Neural cell (in vitro differentiated cells): Measurements from ENCODE around the gene RPL19. TPM values are rescaled to one million over a fixed set of nuclear protein-coding genes. Genes with fewer than 3 reads are reported as not detected.

ENCODE experiments used
- H2AFZ ChIP-seq: fragments of 200-600, 300-800 bp; sonication (generic), shearing (Covaris generic); 2 replicates; pipeline ENCODE4 v1.6.0; 2014; ENCODE audit warnings: low read depth, mild to moderate bottlenecking, antibody characterized with exemption, low read length, moderate library complexity
- H3F3A ChIP-seq: fragments of 200-600 bp; shearing (Covaris generic); 2 replicates; pipeline ENCODE4 v1.6.1; 2016; ENCODE audit warnings: mild to moderate bottlenecking, moderate library complexity, mixed read lengths, antibody characterized with exemption, low read length; ENCODE audit not compliant: insufficient read depth, poor library complexity, severe bottlenecking
- H3K27ac ChIP-seq: fragments of 200-600, 300-800 bp; sonication (generic), shearing (Covaris generic); 2 replicates; pipeline ENCODE4 v1.5.1; 2014; ENCODE audit warnings: mild to moderate bottlenecking, low read length, moderate library complexity
- H3K27me3 ChIP-seq: fragments of 300-800, 200-600 bp; sonication (generic), shearing (Covaris generic); 2 replicates; pipeline ENCODE4 v1.6.0; 2014; ENCODE audit warnings: mild to moderate bottlenecking, low read depth, low read length, moderate library complexity; ENCODE audit not compliant: insufficient read depth
- H3K36me3 ChIP-seq: fragments of 300-800, 200-600 bp; sonication (generic), shearing (Covaris generic); 2 replicates; pipeline ENCODE4 v1.5.1; 2014; ENCODE audit warnings: mild to moderate bottlenecking, antibody characterized with exemption, low read length, moderate library complexity; ENCODE audit not compliant: insufficient read depth
- H3K4me2 ChIP-seq: fragments of 300-800, 200-600 bp; sonication (generic), shearing (Covaris generic); 2 replicates; pipeline ENCODE4 v1.6.0; 2014; ENCODE audit warnings: mild to moderate bottlenecking, low read length
- H3K4me3 ChIP-seq: fragments of 300-800, 200-600 bp; sonication (generic), shearing (Covaris generic); 2 replicates; pipeline ENCODE4 v1.5.1; 2014; ENCODE audit warnings: mild to moderate bottlenecking, low read length, moderate library complexity
- H3K79me2 ChIP-seq: fragments of 200-600 bp; shearing (Covaris generic); replicated peaks from 2 replicates; pipeline ENCODE4 v1.6.0; 2014; ENCODE audit warnings: mild to moderate bottlenecking, low read length, moderate library complexity; ENCODE audit not compliant: insufficient read depth
- H3K9ac ChIP-seq: fragments of 300-800, 200-600 bp; sonication (generic), shearing (Covaris generic); 2 replicates; pipeline ENCODE4 v1.6.1; 2016; ENCODE audit warnings: mild to moderate bottlenecking, low read length, mixed read lengths
- H3K9me2 ChIP-seq: fragments of 200-600 bp; shearing (Covaris generic); 2 replicates; pipeline ENCODE4 v1.6.1; 2016; ENCODE audit warnings: mild to moderate bottlenecking, low read length, mixed read lengths; ENCODE audit not compliant: insufficient read depth
- H3K9me3 ChIP-seq: fragments of 200-600, 300-800 bp; sonication (generic), shearing (Covaris generic); 2 replicates; pipeline ENCODE4 v1.6.1; 2016; ENCODE audit warnings: mild to moderate bottlenecking, mixed run types, low read length, moderate library complexity, mixed read lengths
- H4K20me1 ChIP-seq: fragments of 200-600 bp; shearing (Covaris generic); 2 replicates; pipeline ENCODE4 v1.6.1; 2016; ENCODE audit warnings: mild to moderate bottlenecking, mixed run types; ENCODE audit not compliant: insufficient read depth
- EP300 ChIP-seq: fragments of 450-650 bp; conservative IDR thresholded peaks from 2 replicates; pipeline ENCODE4 v1.6.1; 2014; ENCODE audit warnings: antibody characterized with exemption, mild to moderate bottlenecking, moderate library complexity; ENCODE audit not compliant: poor library complexity, severe bottlenecking
- EZH2 ChIP-seq: fragments of 200-600, 300-800 bp; shearing (Covaris generic), sonication (generic); IDR thresholded peaks from 2 replicates; pipeline ENCODE4 v1.6.1; 2014; ENCODE audit warnings: antibody characterized with exemption, low read length, borderline replicate concordance, mild to moderate bottlenecking; ENCODE audit not compliant: insufficient read depth, poor library complexity, severe bottlenecking
- MXI1 ChIP-seq: fragments of 450-650 bp; conservative IDR thresholded peaks from 2 replicates; pipeline ENCODE4 v1.6.1; 2014; ENCODE audit warnings: antibody characterized with exemption, mild to moderate bottlenecking; ENCODE audit not compliant: poor library complexity, severe bottlenecking
- POLR2AphosphoS5 ChIP-seq: IDR thresholded peaks from 2 replicates; pipeline ENCODE4 v1.6.1; 2012
- RAD21 ChIP-seq: fragments of 450-650 bp; conservative IDR thresholded peaks from 2 replicates; pipeline ENCODE4 v1.6.1; 2014; ENCODE audit warnings: antibody characterized with exemption, mild to moderate bottlenecking, moderate library complexity
- SMC3 ChIP-seq: fragments of 450-650 bp; conservative IDR thresholded peaks from 2 replicates; pipeline ENCODE4 v1.6.1; 2014; ENCODE audit warnings: antibody characterized with exemption, mild to moderate bottlenecking, moderate library complexity; ENCODE audit not compliant: poor library complexity
- TAF1 ChIP-seq: IDR thresholded peaks from 2 replicates; pipeline ENCODE4 v1.6.1; 2012; ENCODE audit warnings: low read depth
- polyA plus RNA-seq: library from polyadenylated mRNA; depleted of rRNA; stranded (reverse); fragments of >200 nt; gene quantifications from 2 replicates; pipeline ENCODE4 v1.2.3, GENCODE V29; 2014
- TF ChIP-seq, protein P1 (sequence below): IDR thresholded peaks from 2 replicates; pipeline ENCODE4 v1.6.1; 2012; ENCODE audit warnings: borderline replicate concordance
- TF ChIP-seq, protein P2 (sequence below): fragments of 450-650 bp; IDR thresholded peaks from 2 replicates; pipeline ENCODE4 v1.5.1; 2014; ENCODE audit warnings: antibody characterized with exemption, mild to moderate bottlenecking, moderate library complexity; ENCODE audit not compliant: poor library complexity, severe bottlenecking

Gene RPL19
- polyA plus RNA-seq, 1 donor from 2014 or later = 1,623 TPM

DNA sequence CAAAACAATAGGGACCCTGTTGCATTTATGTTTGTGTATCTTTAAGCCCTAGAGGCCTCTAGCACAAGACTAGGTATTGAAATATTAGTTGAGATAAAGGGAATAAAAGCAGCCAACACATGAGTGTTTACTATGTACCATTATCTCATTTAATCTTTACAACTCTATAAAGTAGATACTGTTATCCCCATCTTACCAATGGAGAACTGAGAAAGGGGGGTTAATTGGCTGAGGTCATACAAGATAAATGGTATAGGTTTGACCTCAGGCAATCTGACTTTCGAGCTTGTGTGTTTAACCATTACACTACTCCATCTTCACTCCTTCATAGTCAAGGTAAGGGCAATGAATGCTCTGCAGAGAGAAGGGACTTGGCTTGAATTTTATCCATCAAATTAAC lies 51.9 kb downstream of the RPL19 start:
- no peak overlapping the region for H3K4me3 ChIP-seq
- no peaks in the 10 kb centered on the region for H3K9me2 ChIP-seq
- TF ChIP-seq TAF1 (no peak), SMC3 (no peak), MXI1 (no peak), RAD21 (no peak), EP300 (no peak), EZH2 (no peak), POLR2AphosphoS5 (no peak)
- TF ChIP-seq, protein P1, sequence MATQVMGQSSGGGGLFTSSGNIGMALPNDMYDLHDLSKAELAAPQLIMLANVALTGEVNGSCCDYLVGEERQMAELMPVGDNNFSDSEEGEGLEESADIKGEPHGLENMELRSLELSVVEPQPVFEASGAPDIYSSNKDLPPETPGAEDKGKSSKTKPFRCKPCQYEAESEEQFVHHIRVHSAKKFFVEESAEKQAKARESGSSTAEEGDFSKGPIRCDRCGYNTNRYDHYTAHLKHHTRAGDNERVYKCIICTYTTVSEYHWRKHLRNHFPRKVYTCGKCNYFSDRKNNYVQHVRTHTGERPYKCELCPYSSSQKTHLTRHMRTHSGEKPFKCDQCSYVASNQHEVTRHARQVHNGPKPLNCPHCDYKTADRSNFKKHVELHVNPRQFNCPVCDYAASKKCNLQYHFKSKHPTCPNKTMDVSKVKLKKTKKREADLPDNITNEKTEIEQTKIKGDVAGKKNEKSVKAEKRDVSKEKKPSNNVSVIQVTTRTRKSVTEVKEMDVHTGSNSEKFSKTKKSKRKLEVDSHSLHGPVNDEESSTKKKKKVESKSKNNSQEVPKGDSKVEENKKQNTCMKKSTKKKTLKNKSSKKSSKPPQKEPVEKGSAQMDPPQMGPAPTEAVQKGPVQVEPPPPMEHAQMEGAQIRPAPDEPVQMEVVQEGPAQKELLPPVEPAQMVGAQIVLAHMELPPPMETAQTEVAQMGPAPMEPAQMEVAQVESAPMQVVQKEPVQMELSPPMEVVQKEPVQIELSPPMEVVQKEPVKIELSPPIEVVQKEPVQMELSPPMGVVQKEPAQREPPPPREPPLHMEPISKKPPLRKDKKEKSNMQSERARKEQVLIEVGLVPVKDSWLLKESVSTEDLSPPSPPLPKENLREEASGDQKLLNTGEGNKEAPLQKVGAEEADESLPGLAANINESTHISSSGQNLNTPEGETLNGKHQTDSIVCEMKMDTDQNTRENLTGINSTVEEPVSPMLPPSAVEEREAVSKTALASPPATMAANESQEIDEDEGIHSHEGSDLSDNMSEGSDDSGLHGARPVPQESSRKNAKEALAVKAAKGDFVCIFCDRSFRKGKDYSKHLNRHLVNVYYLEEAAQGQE = no peak
- TF ChIP-seq, protein P2, sequence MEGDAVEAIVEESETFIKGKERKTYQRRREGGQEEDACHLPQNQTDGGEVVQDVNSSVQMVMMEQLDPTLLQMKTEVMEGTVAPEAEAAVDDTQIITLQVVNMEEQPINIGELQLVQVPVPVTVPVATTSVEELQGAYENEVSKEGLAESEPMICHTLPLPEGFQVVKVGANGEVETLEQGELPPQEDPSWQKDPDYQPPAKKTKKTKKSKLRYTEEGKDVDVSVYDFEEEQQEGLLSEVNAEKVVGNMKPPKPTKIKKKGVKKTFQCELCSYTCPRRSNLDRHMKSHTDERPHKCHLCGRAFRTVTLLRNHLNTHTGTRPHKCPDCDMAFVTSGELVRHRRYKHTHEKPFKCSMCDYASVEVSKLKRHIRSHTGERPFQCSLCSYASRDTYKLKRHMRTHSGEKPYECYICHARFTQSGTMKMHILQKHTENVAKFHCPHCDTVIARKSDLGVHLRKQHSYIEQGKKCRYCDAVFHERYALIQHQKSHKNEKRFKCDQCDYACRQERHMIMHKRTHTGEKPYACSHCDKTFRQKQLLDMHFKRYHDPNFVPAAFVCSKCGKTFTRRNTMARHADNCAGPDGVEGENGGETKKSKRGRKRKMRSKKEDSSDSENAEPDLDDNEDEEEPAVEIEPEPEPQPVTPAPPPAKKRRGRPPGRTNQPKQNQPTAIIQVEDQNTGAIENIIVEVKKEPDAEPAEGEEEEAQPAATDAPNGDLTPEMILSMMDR = no peak
- no peaks in the 10 kb centered on the region for H4K20me1 ChIP-seq
- H3F3A ChIP-seq = no peaks in the 10 kb centered on the region
- no peak overlapping the region for H2AFZ ChIP-seq
- no peaks in the 10 kb centered on the region for H3K79me2 ChIP-seq
- H3K9ac ChIP-seq = no peak overlapping the region
- H3K27me3 ChIP-seq = no peaks in the 10 kb centered on the region
- no peak overlapping the region for H3K27ac ChIP-seq
- peaks cover 5% of the 10 kb centered on the region for H3K36me3 ChIP-seq
- H3K9me3 ChIP-seq = no peaks in the 10 kb centered on the region
- H3K4me2 ChIP-seq = no peak overlapping the region

DNA sequence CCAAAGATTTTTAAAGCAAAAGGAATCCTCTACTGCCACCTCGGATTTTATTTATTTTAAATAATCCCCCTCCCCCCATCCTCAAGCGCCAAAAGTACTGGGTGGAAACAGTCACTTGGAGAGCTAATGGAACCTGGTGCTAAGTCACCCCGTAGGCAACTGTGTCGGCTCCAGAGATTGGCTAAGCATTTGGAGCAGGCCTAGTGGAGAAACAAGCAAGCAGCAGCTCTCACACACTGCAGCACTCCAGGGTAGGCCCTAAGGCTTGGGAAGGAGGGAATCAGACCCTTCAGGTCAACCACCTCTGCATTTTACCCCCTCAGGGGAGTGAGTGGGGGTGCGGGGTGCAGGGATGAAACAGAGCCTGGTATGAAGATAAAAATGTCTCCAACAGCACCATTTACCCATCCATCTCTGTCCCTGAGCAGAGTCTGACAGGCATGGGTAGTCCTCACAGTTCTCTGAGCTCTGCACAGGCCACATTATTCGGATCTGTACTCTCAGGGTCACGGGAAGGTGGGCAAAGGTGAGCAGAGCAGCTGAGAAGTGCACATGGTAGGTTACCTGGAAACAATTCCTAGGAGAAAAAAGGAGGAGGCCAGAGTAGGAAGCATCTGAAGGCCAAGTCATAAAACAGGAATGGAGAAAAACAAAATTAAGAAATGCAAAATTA lies 52.8 kb downstream of the RPL19 start:
- Histone ChIP-seq H3K27me3 (no peaks in the 10 kb centered on the region), H3F3A (no peaks in the 10 kb centered on the region), H4K20me1 (no peaks in the 10 kb centered on the region), H3K9me2 (no peaks in the 10 kb centered on the region), H3K36me3 (peaks cover 10% of the 10 kb centered on the region), H3K27ac (no peak overlapping the region), H3K9ac (no peak overlapping the region), H2AFZ (no peak overlapping the region), H3K4me3 (no peak overlapping the region), H3K79me2 (no peaks in the 10 kb centered on the region), H3K9me3 (no peaks in the 10 kb centered on the region), H3K4me2 (no peak overlapping the region)
- no peak for TF ChIP-seq POLR2AphosphoS5
- no peak for TF ChIP-seq EP300
- TF ChIP-seq, protein P2 = no peak
- TF ChIP-seq MXI1 = no peak
- TF ChIP-seq RAD21 = no peak
- TF ChIP-seq SMC3 = no peak
- no peak for TF ChIP-seq TAF1
- TF ChIP-seq EZH2 = no peak
- TF ChIP-seq, protein P1 = no peak
